Dermis microvascular lymphatic vessel endothelial cell (primary cell): ENCODE results near the gene TMEM245. TPM values are rescaled to one million over a fixed set of nuclear protein-coding genes. Genes with fewer than 3 reads are reported as not detected.

Experiments
- DNase-seq, 2 donors: peaks; one replicate each; pipeline versions ENCODE4 v3.0.0 to v3.0.0-alpha.2; 2010; ENCODE audit warnings: low read depth in 2 of 2
- total RNA-seq: library from RNA; depleted of rRNA; stranded (reverse); fragments of >200 nt; gene quantifications from 2 replicates; pipeline ENCODE4 v1.2.1, GENCODE V29; 2014

The TMEM245 gene
- 49.2 and 68.5 TPM in 2 replicates for total RNA-seq

DNA sequence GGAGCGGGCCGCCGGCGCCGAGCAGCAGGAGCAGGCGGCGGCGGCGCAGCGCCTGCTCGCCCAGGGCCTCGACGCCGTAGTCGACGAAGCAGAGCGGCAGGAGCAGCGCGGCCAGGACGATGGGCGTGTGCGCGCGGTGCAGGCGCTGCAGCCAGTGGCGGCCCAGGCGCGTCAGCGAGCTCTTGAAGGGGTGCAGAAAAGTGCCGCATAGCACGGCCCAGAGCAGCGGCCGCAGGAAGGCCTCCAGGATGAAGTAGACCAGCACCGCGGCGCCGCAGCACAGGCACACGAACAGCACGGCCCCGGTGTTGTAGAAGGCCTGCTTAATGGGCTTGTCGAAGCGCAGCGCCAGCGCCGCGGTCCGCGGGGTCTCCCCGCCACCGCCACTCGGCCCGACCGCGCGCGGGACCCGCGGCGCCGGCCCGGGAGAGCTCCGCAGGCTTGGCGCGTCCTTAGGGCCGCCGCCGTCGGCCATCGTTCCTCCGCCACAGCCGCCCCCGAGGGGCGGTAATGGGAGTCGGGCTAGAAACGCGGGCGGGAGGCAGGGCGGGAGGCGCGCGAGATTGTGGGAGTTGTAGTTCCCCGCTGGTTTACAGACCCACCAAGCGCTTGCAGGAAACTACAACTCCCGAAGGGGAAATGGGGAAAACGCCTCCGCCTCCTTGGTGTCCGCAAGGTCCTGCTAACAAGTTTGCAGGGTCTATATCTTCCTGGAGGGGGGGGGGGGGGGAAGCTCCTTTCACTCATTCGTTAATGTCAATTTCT is at the start of gene TMEM245:
Gene TMEM245 (minus strand): TSS at position 509 of the 765 bp plus-strand sequence. CDS start 34 bp downstream, at position 475.
- DNase-seq: peak; percentile 98 to 99

DNA sequence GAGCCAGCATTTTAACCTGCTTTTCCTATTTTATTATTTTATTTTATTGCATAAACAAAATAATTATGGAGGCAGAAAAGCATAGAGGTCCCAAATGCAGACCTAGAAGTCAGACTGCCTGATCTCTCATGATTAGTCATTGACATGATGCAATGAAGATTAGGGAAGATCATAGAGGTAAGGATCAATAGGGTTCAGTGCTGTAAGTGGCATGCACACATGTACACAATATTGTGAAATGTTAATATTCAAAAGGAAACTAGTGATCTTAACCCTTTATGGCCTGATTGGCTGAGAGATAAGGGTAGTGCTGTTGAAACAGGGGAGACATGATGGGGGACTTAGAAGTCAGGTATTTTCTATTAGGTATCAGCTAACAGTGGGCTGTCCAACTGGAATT is 48.4 kb upstream of the TMEM245 start:
- DNase-seq: no peak

DNA sequence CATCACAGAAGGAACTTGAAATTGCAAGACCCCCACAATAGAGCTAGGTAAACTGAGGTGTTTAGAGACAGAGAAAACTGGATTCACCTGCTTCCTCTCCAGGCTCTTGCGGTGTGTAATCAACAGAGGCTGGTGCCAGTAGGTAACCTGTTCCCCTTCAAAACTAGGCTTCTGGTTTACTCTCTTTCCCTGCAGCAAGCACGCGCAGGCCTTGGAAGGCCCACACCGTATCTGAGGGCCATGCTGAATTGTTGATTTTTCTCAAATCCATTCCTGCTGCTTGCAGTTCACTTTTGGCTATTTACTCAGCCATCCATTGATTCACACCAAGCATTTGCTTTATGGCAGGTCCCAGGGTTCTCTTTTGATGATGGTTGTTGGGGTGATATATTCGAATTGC is 48.0 kb upstream of the TMEM245 start:
- no peak for DNase-seq

DNA sequence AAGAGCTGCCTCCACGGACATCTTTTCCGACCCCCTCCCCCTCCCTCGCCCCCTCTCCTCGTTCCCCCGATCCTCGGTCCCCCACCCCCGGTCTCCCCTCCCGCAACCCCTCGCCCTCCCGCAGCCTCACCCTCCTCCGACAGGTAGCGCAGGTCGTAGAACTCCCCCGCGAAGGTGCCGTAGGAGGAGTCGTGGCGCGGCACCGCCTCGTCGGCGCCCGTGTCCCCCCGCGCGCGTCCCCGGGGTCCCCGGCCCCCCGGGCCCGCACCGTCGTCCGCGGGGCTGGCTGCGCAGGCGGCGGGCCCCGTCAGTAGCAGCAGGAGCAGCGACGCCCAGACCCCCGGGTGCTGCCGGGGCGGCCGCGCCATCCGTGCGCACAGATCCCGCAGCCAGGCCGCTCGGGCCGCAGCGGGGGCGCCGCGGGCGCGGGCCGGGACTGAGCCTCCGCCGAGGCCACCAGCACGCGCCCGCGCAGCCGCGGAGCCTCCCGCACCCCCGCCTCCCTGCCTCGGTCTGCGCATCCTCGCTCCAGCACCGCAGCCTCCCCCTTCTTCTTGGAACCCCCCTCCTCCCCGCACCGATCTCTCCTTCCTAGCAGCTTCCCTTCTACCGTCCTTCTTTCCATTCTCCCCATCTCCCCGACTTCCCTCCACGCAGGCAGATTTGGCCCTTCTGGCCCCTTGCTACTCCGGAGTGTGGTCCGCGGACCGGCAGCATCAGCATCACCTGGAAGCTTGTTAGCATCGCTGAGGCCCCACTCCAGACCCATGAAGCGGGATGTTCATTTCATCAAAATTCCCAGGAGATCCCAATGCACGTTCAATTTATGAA is 47.2 kb upstream of the TMEM245 start, which contains the start of gene FRRS1L:
Gene FRRS1L (minus strand): TSS at position 479 of the 831 bp plus-strand sequence. CDS start 111 bp downstream, at position 368.
- DNase-seq: no peak

DNA sequence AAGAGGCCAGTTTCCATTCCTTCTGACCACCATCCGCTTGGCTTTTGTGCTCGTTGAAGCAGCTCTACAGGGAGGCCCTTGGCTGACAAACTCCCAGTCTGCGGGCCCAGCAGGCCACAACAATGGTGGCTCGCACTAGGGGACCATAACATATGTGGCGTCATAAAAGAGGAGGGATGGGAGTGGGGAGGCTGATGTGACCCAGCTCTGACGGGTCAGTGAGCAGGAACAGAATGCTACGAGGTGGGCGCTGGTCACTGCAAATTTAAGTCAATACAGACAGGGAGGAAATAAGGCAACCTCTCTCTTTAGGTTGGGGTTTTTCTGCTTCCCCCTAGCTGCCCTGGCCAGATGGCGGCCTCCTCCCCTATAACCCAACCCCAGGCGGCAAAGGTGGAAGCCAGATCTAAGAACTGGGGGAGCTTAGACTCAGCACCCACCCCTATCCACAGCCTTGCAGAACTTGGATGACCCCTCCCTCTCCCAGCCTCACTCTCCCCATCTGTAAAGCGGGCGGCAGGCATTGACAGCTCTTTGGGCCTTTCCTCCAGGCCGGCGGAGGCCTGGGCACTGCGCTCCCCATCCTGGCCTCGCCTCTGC is 46.5 kb upstream of the TMEM245 start:
- no peak for DNase-seq

DNA sequence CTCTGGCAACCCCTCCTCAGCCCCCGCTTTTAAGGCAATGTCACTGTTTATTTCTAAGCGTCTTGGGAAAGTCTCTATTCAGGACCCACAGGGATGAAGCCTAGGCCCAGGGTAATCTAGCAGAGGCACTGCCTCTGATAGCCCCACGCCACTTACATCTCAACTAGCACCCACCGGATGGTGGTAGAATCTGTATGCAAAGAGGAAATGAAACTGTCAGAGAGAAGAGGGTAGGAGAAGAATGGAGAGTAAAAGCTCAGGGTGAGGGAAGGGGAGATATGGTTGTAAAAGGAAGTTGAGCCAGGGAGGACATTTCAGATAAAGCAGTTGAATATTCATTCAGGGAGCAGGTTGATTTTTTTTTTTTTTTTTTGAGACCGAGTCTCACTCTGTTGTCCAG is 44.3 kb upstream of the TMEM245 start:
- no peak for DNase-seq

DNA sequence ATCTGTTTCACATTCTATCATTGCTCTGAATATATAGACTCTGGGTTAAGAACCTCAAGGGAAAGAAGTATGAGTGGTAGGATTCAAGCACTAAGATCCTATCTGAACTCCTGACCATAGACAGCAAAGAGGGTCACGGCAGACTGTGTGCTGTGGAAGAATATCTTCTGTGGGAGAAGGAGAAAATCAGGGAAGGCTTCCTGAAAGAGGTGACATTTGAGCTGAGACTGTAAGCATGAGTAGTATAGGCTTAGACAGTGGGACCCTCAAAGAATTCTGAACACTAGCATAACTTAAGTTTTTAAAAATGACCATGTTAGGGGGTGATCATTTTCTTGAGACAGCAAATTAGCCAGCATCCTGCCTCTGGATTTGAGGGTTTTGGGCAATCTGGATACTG is 43.4 kb upstream of the TMEM245 start:
- no peak for DNase-seq

DNA sequence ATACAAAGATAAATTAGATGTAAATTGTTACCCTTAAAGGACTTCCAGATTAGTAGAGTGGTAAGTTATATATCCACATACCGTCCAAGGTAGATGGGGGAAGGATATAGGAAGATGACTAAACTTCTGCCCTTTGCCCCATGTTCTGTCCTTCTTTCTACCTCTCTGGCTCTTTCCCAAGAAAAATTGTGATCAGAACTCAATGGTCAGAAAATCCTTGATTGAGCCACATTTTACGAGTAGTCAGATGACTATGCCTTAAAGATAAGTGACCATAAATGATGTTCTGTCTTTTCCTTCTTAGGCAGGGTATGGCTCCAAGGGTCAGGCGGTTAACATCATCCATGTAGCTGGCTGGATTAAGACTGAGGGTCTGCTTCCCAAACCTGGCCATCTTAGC is 42.9 kb upstream of the TMEM245 start:
- no peak for DNase-seq

DNA sequence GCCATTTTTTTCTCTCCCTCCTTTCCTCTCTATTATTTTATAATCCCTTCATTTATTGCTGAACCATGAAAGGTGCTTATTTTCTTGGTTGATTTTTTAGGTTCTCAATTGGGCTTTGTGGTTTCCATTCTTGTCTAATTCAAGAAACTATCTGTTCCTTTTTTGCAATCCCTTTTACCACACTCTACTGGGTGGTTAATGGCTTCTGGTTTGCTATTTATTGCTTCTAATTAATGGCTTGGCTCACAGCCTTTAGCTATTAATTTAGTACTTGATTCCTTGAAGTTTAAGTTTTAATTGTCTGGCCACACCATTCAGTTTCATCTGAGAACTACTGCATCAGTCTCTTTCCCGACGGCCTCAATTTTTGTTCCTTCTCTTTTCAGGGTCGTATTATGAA is 41.7 kb upstream of the TMEM245 start:
- no peak for DNase-seq

DNA sequence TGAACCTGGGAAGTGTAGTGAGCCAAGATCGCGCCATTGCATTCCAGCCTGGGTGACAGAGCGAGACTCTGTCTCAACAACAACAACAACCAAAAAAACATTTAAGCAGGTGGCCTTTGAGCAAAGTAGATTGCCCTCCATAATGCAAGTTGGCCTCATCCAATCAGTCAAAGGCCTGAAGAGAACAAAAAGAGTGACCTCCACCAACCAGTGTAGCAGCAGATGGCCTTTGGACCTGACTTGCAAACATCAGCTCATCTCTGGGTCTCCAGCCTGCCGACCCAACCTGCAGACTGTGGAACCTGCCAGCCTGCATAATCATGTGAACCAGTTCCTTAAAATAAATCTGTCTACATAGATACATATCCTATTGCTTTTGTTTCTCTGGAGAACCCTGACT is 39.8 kb upstream of the TMEM245 start:
- no peak for DNase-seq

GRCh38 chr9:109158651-109159050 is 38.9 kb upstream of the TMEM245 start:
- DNase-seq: no peak

GRCh38 chr9:109156708-109157107 is 37.0 kb upstream of the TMEM245 start:
- no peak for DNase-seq

DNA sequence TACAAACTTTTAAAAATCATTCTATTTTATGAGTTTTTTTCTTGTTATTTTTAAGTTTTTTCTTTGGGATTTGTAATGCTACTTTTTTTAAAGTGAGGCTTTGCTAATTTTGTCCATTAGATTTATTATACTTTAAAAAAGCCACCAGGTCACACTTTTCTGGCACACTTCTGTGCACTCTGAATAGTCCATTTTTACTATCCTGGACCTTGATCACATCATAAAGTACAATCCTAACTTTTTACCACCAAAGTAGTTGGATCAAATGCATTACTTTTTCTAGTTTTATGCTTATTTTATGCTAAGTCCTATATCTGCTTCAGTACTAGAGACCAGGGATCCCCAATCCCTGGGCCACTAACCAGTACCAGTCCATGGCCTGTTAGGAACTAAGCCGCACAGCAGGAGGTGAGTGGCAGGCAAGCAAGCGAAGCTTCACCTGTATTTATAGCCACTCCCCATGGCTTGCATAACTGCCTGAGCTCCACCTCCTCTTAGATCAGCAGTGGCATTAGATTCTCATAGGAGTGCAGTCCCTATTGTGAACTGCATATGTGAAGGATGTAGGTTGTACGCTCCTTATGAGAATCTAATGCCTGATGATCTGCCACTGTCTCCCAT is 31.3 kb upstream of the TMEM245 start:
- DNase-seq: no peak

- no peak for DNase-seq
These were observed 30.0 kb upstream of the TMEM245 start for GRCh38 chr9:109149722-109150121.

DNA sequence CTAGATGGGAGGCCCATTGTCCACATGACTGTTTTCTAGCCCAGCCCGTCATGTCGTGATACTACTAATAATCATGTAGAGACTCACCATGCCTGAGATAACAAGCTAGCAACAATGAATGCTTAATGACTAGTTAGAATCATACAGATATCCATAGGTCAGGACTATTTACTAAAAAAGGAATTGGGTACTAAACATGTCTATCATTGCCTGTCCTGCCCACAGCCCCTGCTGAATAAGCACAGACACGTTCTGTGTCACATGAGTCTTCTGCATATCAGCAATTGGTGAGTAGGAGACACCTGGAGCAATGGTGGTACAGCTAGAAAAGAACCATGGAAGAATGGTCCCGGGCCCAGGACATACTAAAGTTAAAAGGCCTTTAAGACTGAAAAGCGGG is 29.3 kb upstream of the TMEM245 start:
- DNase-seq: no peak

GRCh38 chr9:109145051-109145450 is 25.3 kb upstream of the TMEM245 start:
- DNase-seq: no peak

GRCh38 chr9:109143881-109144562 is 24.3 kb upstream of the TMEM245 start:
- peak in 1 of 2 donors; percentile 8 for DNase-seq

GRCh38 chr9:109141375-109141774 is 21.6 kb upstream of the TMEM245 start:
- no peak for DNase-seq

GRCh38 chr9:109139851-109140250 is 20.1 kb upstream of the TMEM245 start:
- no peak for DNase-seq

DNA sequence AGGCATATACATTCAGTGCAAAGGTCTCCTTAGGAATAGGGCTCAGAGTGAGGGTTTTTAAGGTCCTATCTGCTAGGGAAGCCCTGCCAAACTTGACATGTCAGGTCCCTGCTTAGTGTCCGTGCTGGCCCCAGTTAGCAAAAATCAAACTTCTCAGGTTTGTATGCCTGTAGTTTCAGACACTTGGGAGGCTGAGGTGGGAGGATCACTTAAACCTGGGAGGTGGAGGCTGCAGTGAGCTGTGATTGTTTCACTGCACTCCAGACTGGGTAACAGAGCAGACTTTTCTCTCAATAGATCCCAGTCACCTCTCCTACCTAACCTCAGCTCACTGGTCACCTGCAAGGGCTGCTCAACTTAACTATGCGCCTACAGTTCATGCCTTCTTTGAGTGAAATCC is 18.7 kb upstream of the TMEM245 start:
- no peak for DNase-seq

- no peak for DNase-seq
These were observed 14.4 kb upstream of the TMEM245 start for GRCh38 chr9:109134167-109134578.
